Endothelial cell of umbilical vein (primary cell): ENCODE measurements around the gene IGF2BP2.

ENCODE experiments used
- CTCF ChIP-seq, 2 donors: IDR thresholded peaks; 1 replicate in 1 of 2; 2 replicates in 1 of 2; pipeline ENCODE4 v1.5.1; 2011; ENCODE audit warnings: low read length in 2 of 2, mild to moderate bottlenecking in 2 of 2, moderate library complexity in 2 of 2, control low read depth in 1 of 2, inconsistent platforms in 1 of 2, low read depth in 1 of 2; ENCODE audit not compliant: insufficient read depth in 1 of 2; ENCODE audit errors: extremely low read depth in 1 of 2
- EZH2 ChIP-seq: IDR thresholded peaks from 2 replicates; pipeline ENCODE4 v1.6.1; 2012; ENCODE audit warnings: borderline replicate concordance, low read depth, mild to moderate bottlenecking, moderate library complexity, low read length, inconsistent platforms; ENCODE audit not compliant: severe bottlenecking
- GATA2 ChIP-seq: IDR thresholded peaks from 2 replicates; pipeline ENCODE4 v1.7.0; 2011; ENCODE audit warnings: low read depth, mild to moderate bottlenecking, moderate library complexity, mixed read lengths, low read length; ENCODE audit not compliant: insufficient read length, insufficient read depth
- MAX ChIP-seq: IDR thresholded peaks from 2 replicates; pipeline ENCODE4 v1.6.1; 2011; ENCODE audit not compliant: insufficient read depth, insufficient read length
- POLR2A ChIP-seq: IDR thresholded peaks from 2 replicates; pipeline ENCODE4 v1.6.1; 2012; ENCODE audit warnings: low read depth, mild to moderate bottlenecking, control low read depth, low read length
- POLR2AphosphoS5 ChIP-seq: IDR thresholded peaks from 2 replicates; pipeline ENCODE4 v1.6.1; 2012; ENCODE audit warnings: low read depth, mild to moderate bottlenecking, control low read depth, low read length, moderate library complexity; ENCODE audit not compliant: insufficient read depth

- TF ChIP-seq CTCF (IDR thresholded peaks at IDR 0.05; ENCODE audit: extremely low read depth in 1 of 2, insufficient read depth in 1 of 2, low read depth in 1 of 2, low read length in 2 of 2) (no peak), POLR2A (no peak), GATA2 (no peak), EZH2 (no peak), MAX (no peak), POLR2AphosphoS5 (no peak)
Measured at GRCh38 chr3:185842241-185842640, 17.4 kb upstream of the IGF2BP2 start.
